ENCODE measurements around the gene SPTBN1. TPM values are rescaled to one million over a fixed set of nuclear protein-coding genes. Genes with fewer than 3 reads are reported as not detected.

The SPTBN1 gene
- total and polyA plus RNA-seq, 9 of the 15 experiments (the other 6 are each of a cell fraction or from before 2014, with no cell fraction given), result 8.9 to 66.8 (median 31.4) TPM

- ChIA-PET CTCF (ENCODE audit: low intra/inter-chr PET ratio) (no interaction called here), POLR2A (interaction anchor here (0.6 to 1.2 kb wide), 2 partner anchors 13 to 154 kb away, joined by 4 to 5 read pairs; no protein-coding TSS in a partner anchor)
- Histone ChIP-seq H2AFZ (ENCODE audit: low read depth, low read length) (no peak overlapping the region), H3K9me3 (replicated peaks; ENCODE audit: control insufficient read depth, insufficient read depth, low read depth, low read length) (no peaks in the 10 kb centered on the region), H4K20me1 (replicated peaks; ENCODE audit: control insufficient read depth, insufficient read depth, low read length) (no peaks in the 10 kb centered on the region), H3K4me3 (no peak overlapping the region), H3K4me2 (ENCODE audit: insufficient read depth, low read length) (no peak overlapping the region), H3K36me3 (ENCODE audit: control insufficient read depth, insufficient read depth, low read length) (no peaks in the 10 kb centered on the region), H3K9ac (ENCODE audit: insufficient read depth in 1 of 2, low read depth in 2 of 2, low read length in 2 of 2) (no peak overlapping the region), H3K27ac (ENCODE audit: extremely low read depth, low read depth, low read length) (no peak overlapping the region), H3K4me1 (replicated peaks in 1 of 2; ENCODE audit: control insufficient read depth in 2 of 2, insufficient read depth in 2 of 2, low read length in 2 of 2) (peaks cover 3 to 16% of the 10 kb centered on the region in 2 experiments; a peak in 3 of 5 replicates), H3K9me1 (ENCODE audit: control insufficient read depth, insufficient read depth, low read length) (no peaks in the 10 kb centered on the region), H3K27me3 (ENCODE audit: control insufficient read depth in 2 of 2, insufficient read depth in 2 of 2, low read length in 2 of 2) (peaks cover 23 to 24% of the 10 kb centered on the region in 2 experiments; a peak in 4 of 5 replicates), H3K79me2 (ENCODE audit: control insufficient read depth, insufficient read depth, low read length) (no peaks in the 10 kb centered on the region)
- no peak for TF ChIP-seq SREBF1 (IDR thresholded peaks at IDR 0.05; ENCODE audit: borderline replicate concordance, low read depth, low read length)
- no peak for TF ChIP-seq STAT5B (CRISPR knock-in tag; IDR thresholded peaks at IDR 0.05)
- no peak for TF ChIP-seq DACH1 (IDR thresholded peaks at IDR 0.05; ENCODE audit: partially characterized antibody)
- no peak for TF ChIP-seq MAX (CRISPR knock-in tag; IDR thresholded peaks at IDR 0.05)
- TF ChIP-seq NFIX (CRISPR knock-in tag; IDR thresholded peaks at IDR 0.05; ENCODE audit: low read depth), result no peak
- TF ChIP-seq SMAD3 (CRISPR knock-in tag; conservative IDR thresholded peaks at IDR 0.05), result no peak
- TF ChIP-seq KLF10 (CRISPR knock-in tag; IDR thresholded peaks at IDR 0.05), result no peak
- intact Hi-C loops (cut with micrococcal nuclease) (no loop called here), in situ Hi-C loops (cut with MboI) (loop anchor here (5.0 to 10.0 kb wide), 2 partner anchors 187 to 595 kb away; partner anchors contain the start of gene ACYP2)
- DNase-seq (ENCODE audit: extremely low read depth in 1 of 4, low spot score in 3 of 4) (no peak), FAIRE-seq (no peak), ATAC-seq (peak; percentile 15; the same call in 2 of the 3 replicates)
- 2% methylated on average over 15 of the region's 18 CpGs for WGBS (ENCODE audit: insufficient coverage, low coverage, missing lambda C conversion rate)
- BruUV-seq (replicated peaks), result no TSS peak
These were observed 253.2 kb downstream of the SPTBN1 start for GRCh38 chr2:54709336-54709809.

Measured in K562 (cell line).